Endothelial cell of umbilical vein (primary cell): ENCODE data around the gene KRT26. TPM values are rescaled to one million over a fixed set of nuclear protein-coding genes. Genes with fewer than 3 reads are reported as not detected.

ENCODE experiments used
- BruUV-seq: library from RNA; stranded (reverse); fragments of 400-500 nt; replicated peaks from 2 replicates; lab custom pipeline; 2021; lab: Mats Ljungman, UMichigan
- CTCF ChIA-PET: fragments of 300-600, 350-600 bp; sonication (Branson Sonifier 250); formaldehyde crosslinking; loops from one replicate; lab custom pipeline; 2021; ENCODE audit warnings: antibody characterized with exemption, inconsistent platforms; lab: Charles Lee
- POLR2A ChIA-PET: fragments of 300-600, 350-600 bp; sonication (Branson Sonifier 250); formaldehyde crosslinking; loops from one replicate; lab custom pipeline; 2021; ENCODE audit warnings: antibody characterized with exemption, inconsistent platforms; lab: Charles Lee
- DNase-seq: peaks from one replicate; pipeline ENCODE4 v3.0.0-alpha.2; 2011; ENCODE audit warnings: low read depth, low spot score
- FAIRE-seq: peaks from 2 replicates; lab custom pipeline; 2011; peaks lifted over from hg19 to GRCh38; lab: Jason Lieb, UNC
- H2AFZ ChIP-seq: 2 replicates; pipeline ENCODE4 v1.6.0; 2012; ENCODE audit warnings: low read depth, low read length, control low read depth, inconsistent platforms
- H3K27ac ChIP-seq: 2 replicates; pipeline ENCODE4 v1.5.1; 2011; ENCODE audit warnings: low read depth, mild to moderate bottlenecking, control low read depth, low read length, moderate library complexity; ENCODE audit not compliant: insufficient read depth
- H3K27me3 ChIP-seq, 2 experiments: 2 replicates each; pipeline versions ENCODE4 v1.6.0 to v1.6.1; 2011; ENCODE audit warnings: low read length in 2 of 2, mixed read lengths in 1 of 2; ENCODE audit not compliant: control insufficient read depth in 2 of 2, insufficient read depth in 2 of 2
- H3K36me3 ChIP-seq, 2 experiments: 2 replicates in 1 of 2; 3 replicates in 1 of 2; pipeline ENCODE4 v1.5.1; 2011; ENCODE audit warnings: low read length in 2 of 2, mild to moderate bottlenecking in 1 of 2, moderate library complexity in 1 of 2; ENCODE audit not compliant: control insufficient read depth in 2 of 2, insufficient read depth in 2 of 2; ENCODE audit errors: extremely low read depth in 1 of 2
- H3K4me1 ChIP-seq: 3 replicates; pipeline ENCODE4 v1.5.1; 2011; ENCODE audit warnings: mild to moderate bottlenecking, low read length; ENCODE audit not compliant: control insufficient read depth, insufficient read depth; ENCODE audit errors: extremely low read depth
- H3K4me2 ChIP-seq: 2 replicates; pipeline ENCODE4 v1.6.1; 2011; ENCODE audit warnings: low read length, control low read depth, mixed read lengths; ENCODE audit not compliant: insufficient read depth
- H3K4me3 ChIP-seq, 3 experiments: fragments of 200-600 bp in 1 of 3; sonication (generic), shearing (Covaris generic) in 1 of 3; replicated peaks in 1 of 3; 2 replicates each; pipeline ENCODE4 v1.5.1; 2011 to 2016; ENCODE audit warnings: control low read depth in 3 of 3, low read length in 3 of 3, mild to moderate bottlenecking in 2 of 3, inconsistent platforms in 1 of 3, low read depth in 1 of 3, moderate library complexity in 1 of 3; ENCODE audit not compliant: insufficient read depth in 1 of 3
- H3K79me2 ChIP-seq: 2 replicates; pipeline ENCODE4 v1.6.0; 2012; ENCODE audit warnings: low read length, inconsistent platforms; ENCODE audit not compliant: control insufficient read depth, insufficient read depth
- H3K9ac ChIP-seq: replicated peaks from 2 replicates; pipeline ENCODE3; 2011; ENCODE audit warnings: low read length, control low read depth; ENCODE audit not compliant: insufficient read depth; ENCODE audit errors: extremely low read depth
- H3K9me1 ChIP-seq: replicated peaks from 3 replicates; pipeline ENCODE4 v1.6.0; 2011; ENCODE audit warnings: mild to moderate bottlenecking, low read length; ENCODE audit not compliant: control insufficient read depth, insufficient read depth; ENCODE audit errors: extremely low read depth
- H3K9me3 ChIP-seq: replicated peaks from 2 replicates; pipeline ENCODE4 v1.5.1; 2012; ENCODE audit warnings: low read length, inconsistent platforms; ENCODE audit not compliant: control insufficient read depth, insufficient read depth
- H4K20me1 ChIP-seq: replicated peaks from 2 replicates; pipeline ENCODE3; 2011; ENCODE audit warnings: mild to moderate bottlenecking, low read length; ENCODE audit not compliant: control insufficient read depth, insufficient read depth; ENCODE audit errors: extremely low read depth
- EZH2 ChIP-seq: IDR thresholded peaks from 2 replicates; pipeline ENCODE4 v1.6.1; 2012; ENCODE audit warnings: borderline replicate concordance, low read depth, mild to moderate bottlenecking, moderate library complexity, low read length, inconsistent platforms; ENCODE audit not compliant: severe bottlenecking
- FOS ChIP-seq: IDR thresholded peaks from 2 replicates; pipeline ENCODE4 v1.6.1; 2011; ENCODE audit warnings: mild to moderate bottlenecking, low read length, moderate library complexity, borderline replicate concordance; ENCODE audit not compliant: insufficient read depth
- GATA2 ChIP-seq: IDR thresholded peaks from 2 replicates; pipeline ENCODE4 v1.7.0; 2011; ENCODE audit warnings: low read depth, mild to moderate bottlenecking, moderate library complexity, mixed read lengths, low read length; ENCODE audit not compliant: insufficient read length, insufficient read depth
- JUN ChIP-seq: IDR thresholded peaks from 2 replicates; pipeline ENCODE4 v1.6.1; 2011; ENCODE audit warnings: borderline replicate concordance, low read depth; ENCODE audit not compliant: insufficient read length, insufficient read depth
- MYC ChIP-seq: IDR thresholded peaks from one replicate; pipeline ENCODE4 v1.6.1; 2011; ENCODE audit warnings: mild to moderate bottlenecking, low read depth, low read length
- POLR2A ChIP-seq: IDR thresholded peaks from 2 replicates; pipeline ENCODE4 v1.6.1; 2012; ENCODE audit warnings: low read depth, mild to moderate bottlenecking, control low read depth, low read length
- POLR2AphosphoS5 ChIP-seq: IDR thresholded peaks from 2 replicates; pipeline ENCODE4 v1.6.1; 2012; ENCODE audit warnings: low read depth, mild to moderate bottlenecking, control low read depth, low read length, moderate library complexity; ENCODE audit not compliant: insufficient read depth
- dilution Hi-C: fragments of 300-500 bp; cut with MboI; formaldehyde crosslinking; loops from one replicate; pipeline ENCODE4 v1.15.0; 2019; ENCODE audit warnings: low sequenced_read_pairs; ENCODE audit not compliant: extremely low pct_ligation_motif_present
- intact Hi-C: fragments of 100-400 bp; cut with micrococcal nuclease; formaldehyde crosslinking; loops from one replicate; pipeline ENCODE4 v1.10.0; 2022
- polyA plus RNA-seq, 4 experiments: library from polyadenylated mRNA; depleted of rRNA in 3 of 4; stranded (reverse) in 3 of 4; unstranded in 1 of 4; fragments of >200 nt; gene quantifications; 2 replicates each; pipeline versions ENCODE4 v1.2.1 to v1.2.3, GENCODE V29; 2011 to 2012; ENCODE audit warnings: missing spikeins in 1 of 4
- total RNA-seq: library from RNA; stranded (reverse); gene quantifications from 2 replicates; pipeline ENCODE4 v1.2.3, GENCODE V29; 2021
- TF ChIP-seq, protein P1 (sequence below): IDR thresholded peaks from 2 replicates; pipeline ENCODE4 v1.6.1; 2011; ENCODE audit not compliant: insufficient read depth, insufficient read length
- TF ChIP-seq, protein P2 (sequence below), 2 donors: IDR thresholded peaks; 1 replicate in 1 of 2; 2 replicates in 1 of 2; pipeline ENCODE4 v1.5.1; 2011; ENCODE audit warnings: low read length in 2 of 2, mild to moderate bottlenecking in 2 of 2, moderate library complexity in 2 of 2, control low read depth in 1 of 2, inconsistent platforms in 1 of 2, low read depth in 1 of 2; ENCODE audit not compliant: insufficient read depth in 1 of 2; ENCODE audit errors: extremely low read depth in 1 of 2

KRT26 gene
- total and polyA plus RNA-seq, 2 donors (not counting 3 experiments of a cell fraction or from before 2014, with no cell fraction given): not detected

DNA sequence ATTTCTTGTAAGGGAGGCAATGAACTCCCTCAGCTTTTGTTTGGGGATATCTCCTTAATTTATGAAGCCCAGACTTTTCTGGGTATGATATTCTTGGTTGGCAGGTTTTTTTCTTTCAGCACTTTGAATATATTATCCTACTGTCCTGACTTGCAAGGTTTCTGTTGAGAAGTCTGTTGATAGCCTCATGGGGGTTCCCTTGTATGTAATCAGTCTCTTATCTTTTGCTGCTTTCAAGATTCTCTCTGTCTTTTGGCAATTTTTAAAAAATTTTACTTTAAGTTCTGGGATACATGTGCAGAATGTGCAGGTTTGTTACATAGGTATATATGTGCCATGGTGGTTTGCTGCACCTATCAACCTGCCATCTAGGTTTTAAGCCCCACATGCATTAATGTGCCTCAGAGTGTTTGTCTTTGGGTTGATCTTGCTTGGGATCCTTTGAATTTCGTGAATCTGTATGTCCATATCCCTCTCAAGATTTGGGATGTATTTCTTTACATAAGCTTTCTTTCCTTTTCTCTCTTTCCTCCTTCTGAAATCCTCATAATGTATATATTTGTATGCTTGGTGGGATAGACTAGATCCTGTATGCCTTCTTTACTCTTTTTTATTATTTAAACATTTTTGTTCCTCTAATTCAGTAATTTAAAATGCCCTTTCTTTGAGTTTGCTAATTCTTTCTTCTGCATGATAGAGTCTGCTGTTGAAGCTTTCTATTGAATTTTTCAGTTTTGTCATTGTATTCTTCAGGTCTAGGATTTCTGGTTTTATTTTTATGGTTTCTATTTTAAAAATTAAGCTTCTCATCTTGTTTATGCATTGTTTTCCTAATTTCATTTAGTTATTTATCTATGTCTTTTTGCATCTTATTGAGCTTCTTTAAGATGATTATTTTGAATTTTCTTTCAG is 11.6 kb downstream of the KRT26 start:
- Histone ChIP-seq H3K4me3 (no peak overlapping the region), H3K27me3 (peaks cover 0 to 2% of the 10 kb centered on the region in 2 experiments), H3K9me3 (no peaks in the 10 kb centered on the region), H2AFZ (no peak overlapping the region), H3K36me3 (no peaks in the 10 kb centered on the region), H4K20me1 (no peaks in the 10 kb centered on the region), H3K79me2 (no peaks in the 10 kb centered on the region), H3K4me2 (no peak overlapping the region), H3K9me1 (no peaks in the 10 kb centered on the region), H3K27ac (no peak overlapping the region), H3K4me1 (no peaks in the 10 kb centered on the region), H3K9ac (no peak overlapping the region)
- CTCF ChIA-PET: no interaction called here
- dilution Hi-C loops (no loop called here), intact Hi-C loops (no loop called here)
- no peak for TF ChIP-seq POLR2A
- TF ChIP-seq FOS: no peak
- TF ChIP-seq MYC: no peak
- TF ChIP-seq, protein P1, sequence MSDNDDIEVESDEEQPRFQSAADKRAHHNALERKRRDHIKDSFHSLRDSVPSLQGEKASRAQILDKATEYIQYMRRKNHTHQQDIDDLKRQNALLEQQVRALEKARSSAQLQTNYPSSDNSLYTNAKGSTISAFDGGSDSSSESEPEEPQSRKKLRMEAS: no peak
- TF ChIP-seq, protein P2, sequence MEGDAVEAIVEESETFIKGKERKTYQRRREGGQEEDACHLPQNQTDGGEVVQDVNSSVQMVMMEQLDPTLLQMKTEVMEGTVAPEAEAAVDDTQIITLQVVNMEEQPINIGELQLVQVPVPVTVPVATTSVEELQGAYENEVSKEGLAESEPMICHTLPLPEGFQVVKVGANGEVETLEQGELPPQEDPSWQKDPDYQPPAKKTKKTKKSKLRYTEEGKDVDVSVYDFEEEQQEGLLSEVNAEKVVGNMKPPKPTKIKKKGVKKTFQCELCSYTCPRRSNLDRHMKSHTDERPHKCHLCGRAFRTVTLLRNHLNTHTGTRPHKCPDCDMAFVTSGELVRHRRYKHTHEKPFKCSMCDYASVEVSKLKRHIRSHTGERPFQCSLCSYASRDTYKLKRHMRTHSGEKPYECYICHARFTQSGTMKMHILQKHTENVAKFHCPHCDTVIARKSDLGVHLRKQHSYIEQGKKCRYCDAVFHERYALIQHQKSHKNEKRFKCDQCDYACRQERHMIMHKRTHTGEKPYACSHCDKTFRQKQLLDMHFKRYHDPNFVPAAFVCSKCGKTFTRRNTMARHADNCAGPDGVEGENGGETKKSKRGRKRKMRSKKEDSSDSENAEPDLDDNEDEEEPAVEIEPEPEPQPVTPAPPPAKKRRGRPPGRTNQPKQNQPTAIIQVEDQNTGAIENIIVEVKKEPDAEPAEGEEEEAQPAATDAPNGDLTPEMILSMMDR (IDR thresholded peaks at IDR 0.05; ENCODE audit: extremely low read depth in 1 of 2, insufficient read depth in 1 of 2, low read depth in 1 of 2, low read length in 2 of 2): no peak
- no peak for TF ChIP-seq POLR2AphosphoS5
- no peak for TF ChIP-seq GATA2
- TF ChIP-seq JUN: no peak
- TF ChIP-seq EZH2: no peak
- FAIRE-seq: no peak
- POLR2A ChIA-PET: no interaction called here
- no peak for DNase-seq
- BruUV-seq: no TSS peak
